ENCODE data around the gene DLL3.

DNA sequence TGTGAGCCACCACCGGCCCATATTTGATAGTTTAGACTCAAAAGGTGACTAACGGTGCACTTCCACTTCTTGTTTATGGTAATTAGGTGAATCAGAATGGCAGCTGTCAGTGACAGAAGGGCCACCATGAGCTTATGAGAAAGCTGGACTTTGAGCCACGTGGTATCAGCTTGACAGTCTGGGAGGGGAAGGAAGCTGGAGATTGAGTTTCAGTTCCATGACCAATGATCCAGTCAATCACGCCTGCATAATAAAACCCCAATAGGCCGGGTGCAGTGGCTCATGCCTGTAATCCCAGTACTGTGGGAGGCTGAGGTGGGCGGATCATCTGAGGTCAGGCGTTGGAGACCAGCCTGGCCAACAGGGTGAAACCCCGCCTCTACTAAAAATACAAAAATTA is 25.7 kb downstream of the DLL3 start:
- TF ChIP-seq, protein P1, sequence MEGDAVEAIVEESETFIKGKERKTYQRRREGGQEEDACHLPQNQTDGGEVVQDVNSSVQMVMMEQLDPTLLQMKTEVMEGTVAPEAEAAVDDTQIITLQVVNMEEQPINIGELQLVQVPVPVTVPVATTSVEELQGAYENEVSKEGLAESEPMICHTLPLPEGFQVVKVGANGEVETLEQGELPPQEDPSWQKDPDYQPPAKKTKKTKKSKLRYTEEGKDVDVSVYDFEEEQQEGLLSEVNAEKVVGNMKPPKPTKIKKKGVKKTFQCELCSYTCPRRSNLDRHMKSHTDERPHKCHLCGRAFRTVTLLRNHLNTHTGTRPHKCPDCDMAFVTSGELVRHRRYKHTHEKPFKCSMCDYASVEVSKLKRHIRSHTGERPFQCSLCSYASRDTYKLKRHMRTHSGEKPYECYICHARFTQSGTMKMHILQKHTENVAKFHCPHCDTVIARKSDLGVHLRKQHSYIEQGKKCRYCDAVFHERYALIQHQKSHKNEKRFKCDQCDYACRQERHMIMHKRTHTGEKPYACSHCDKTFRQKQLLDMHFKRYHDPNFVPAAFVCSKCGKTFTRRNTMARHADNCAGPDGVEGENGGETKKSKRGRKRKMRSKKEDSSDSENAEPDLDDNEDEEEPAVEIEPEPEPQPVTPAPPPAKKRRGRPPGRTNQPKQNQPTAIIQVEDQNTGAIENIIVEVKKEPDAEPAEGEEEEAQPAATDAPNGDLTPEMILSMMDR (IDR thresholded peaks at IDR 0.05): no peak
- no peak for TF ChIP-seq POLR2A (IDR thresholded peaks at IDR 0.05)

Measured in suprapubic skin (tissue), 3 donors.